CD4-positive, alpha-beta T cell treated with Interleukin-4 for 1 hour (primary cell): ENCODE results near the gene RPP30.
"Not testable (repeated sequence)": the region's sequence is repeated elsewhere in the genome, so short reads cannot be mapped to it uniquely, and the experiment has no call there.

ENCODE experiments used
- DNase-seq, 2 donors: peaks; one replicate each; pipeline ENCODE4 v3.0.0-alpha.2; 2020 to 2022

The RPP30 gene

DNA sequence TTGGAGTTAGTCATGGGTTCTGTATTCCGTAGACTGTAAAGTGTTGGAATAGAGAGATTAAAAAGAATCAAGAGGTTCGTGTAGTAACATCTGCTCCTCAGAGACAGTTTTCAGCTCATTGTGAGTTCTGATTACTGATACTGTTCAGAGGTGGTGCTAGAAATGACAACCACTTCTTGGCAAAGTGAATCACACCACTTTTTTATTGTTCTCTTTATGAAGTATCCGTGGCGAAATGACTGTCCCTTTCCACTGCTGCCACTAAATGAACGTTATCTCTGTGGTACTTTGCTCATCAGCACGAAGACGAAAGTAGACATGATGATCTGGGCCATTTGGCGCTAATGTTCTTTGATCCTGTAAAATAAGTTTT, 860 bp downstream of the RPP30 start:
- DNase-seq, result no peak

DNA sequence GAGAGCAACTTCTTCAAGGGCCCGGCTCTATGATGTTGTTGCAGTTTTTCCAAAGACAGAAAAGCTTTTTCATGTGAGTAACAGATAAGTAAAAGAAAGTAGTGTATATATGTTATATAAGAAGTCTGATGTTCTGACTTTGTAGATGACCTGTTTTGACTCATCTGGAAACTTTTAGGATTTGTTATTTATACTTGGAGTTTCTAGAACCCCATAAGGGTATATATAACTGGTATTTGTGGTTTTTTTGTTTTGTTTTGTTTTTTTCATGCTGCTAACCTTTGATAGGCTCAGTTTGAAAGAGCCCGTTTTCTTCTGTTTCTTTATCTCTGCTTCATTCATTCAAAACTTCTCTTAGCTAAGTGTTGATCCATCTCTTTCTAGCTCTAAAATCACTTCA, 7.3 kb downstream of the RPP30 start:
- DNase-seq, result no peak

DNA sequence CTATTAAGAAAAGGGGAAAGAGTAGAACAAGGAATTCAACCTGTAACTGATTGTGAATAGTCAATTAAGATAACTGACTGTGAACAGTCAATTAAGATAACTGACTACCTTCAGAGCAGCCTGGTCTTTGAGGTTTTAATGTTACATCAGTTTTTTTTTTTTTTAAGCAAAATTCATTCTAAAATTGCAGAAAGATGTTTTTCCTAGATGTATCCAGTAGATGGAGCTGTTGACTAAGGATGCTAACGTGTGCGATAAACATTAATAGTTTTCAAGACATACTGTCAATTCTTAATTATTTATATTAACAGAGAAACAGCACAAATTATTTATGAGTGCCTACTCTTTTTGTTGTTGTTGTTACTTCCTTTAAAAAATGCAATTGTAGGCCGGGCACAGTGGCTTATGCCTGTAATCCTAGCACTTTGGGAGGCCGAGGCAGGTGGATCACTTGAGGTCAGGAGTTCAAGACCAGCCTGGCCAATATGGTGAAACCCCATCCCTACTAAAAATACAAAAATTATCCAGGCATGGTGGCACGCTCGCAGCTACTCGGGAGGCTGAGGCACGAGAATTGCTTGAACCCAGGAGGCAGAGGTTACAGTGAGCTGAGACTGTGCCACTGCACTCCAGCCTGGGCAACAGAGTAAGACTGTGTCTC, 8.4 kb downstream of the RPP30 start:
- peak in 1 of 2 donors; percentile 56 for DNase-seq

DNA sequence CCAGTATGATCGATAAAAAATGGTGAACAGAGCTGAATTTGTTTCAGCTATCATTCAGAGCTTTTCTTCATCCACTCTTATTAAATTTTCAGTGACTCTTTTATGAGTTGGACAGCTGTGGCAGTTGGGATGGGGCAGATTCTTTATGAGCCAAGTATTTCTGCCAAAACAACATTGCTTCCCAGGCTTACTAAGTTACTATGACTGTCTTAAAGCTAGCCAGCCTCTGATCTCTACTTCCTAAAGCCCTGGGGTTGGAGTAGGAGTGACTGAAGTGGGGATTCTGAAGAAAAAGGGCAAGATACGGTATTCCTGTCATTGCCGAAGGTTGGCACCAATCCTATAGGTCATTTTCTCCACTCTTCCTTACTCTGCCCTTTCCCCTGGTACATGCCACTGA, 12.7 kb downstream of the RPP30 start:
- no peak for DNase-seq

DNA sequence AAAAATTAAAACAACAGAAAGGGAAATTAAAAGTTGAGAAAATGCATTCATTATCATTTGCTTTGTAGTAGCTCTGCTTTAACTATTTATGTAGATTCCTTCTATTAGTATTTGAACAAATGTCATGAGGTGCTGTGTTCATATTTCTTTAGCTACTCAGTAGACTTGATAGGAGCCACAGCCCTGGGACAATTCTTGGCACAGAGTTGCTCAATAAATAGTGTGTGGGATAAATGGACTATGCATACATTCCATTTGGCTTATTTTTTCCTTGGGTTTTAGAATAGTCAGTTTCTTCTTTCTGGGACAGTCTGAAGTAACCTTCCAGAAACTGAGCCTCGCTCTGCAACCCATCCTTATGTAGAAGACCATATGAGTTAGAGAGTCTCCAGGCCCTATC, 13.4 kb downstream of the RPP30 start:
- DNase-seq, result no peak

DNA sequence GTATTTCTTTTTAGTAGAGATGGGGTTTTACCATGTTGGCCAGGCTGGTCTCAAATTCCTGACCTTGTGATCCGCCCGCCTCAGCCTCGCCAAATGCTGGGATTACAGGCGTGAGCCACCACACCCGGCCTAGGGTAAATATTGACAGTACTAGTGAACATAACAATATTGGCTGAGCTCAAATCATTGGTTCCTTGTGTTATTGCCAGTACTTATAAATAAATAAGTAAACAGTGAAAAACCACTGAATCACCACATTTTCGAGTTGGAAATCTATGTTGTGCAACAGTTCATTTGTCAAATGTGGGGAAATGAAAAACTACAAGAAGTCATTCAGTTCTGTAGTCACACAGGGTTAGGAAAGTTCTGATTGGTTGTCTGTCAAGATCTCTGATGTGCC, 15.8 kb downstream of the RPP30 start:
- no peak for DNase-seq

DNA sequence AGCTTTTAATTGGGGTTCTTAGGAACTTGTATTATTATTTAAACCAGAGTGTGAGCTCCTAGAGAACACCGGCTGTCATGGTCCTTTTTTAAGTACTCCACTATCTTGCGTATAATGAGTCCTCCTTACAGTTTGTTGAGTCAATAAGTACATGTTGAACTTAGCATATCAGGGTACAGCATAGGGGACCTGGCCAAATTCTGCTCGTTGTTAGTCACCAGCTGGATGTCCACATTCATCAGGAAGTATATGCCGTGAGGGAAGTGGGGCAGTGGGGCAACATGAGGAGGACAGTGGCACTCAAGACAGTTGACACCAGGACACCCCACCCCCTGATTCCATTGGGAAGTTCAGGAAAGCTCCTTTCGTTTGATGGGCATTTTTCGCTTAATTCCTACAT, 16.6 kb downstream of the RPP30 start:
- no peak for DNase-seq

DNA sequence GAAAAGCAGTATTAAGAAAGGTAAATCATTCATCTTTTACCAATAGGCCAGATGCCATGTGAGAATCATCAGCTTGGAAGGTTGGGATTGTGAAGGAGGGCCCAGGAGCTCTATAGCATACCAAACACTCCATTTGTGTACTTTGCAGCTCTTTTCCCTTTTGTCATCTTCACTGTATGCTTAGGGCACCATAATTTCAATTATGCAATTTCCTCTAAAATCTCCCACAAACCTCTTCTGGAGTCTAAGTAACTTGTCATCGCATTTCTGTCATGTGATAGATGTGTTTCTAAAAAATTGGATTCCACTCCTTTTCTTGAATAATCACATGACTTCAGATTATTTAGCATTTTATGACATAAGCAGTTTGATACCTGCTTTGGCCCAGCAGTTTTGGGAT, 17.9 kb downstream of the RPP30 start:
- DNase-seq, result no peak

DNA sequence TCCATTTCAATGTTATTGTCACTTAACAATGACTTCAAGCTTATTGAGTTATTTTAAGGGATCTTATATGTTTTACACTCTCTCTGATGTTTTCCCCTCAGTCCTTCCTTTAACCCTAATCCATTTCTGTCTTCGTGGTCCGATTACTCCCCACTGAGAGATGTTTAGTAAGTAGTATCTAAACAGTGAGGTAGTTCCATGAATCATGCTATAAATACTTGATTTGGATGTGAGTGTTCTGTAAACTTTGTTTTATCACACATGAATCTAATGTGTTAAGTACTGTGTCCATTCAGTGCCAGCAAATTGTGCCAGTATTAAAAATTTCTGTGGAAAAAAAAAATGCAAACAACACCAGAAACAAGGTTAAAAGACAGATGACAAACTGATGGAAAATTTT, 18.6 kb downstream of the RPP30 start:
- DNase-seq, result no peak

DNA sequence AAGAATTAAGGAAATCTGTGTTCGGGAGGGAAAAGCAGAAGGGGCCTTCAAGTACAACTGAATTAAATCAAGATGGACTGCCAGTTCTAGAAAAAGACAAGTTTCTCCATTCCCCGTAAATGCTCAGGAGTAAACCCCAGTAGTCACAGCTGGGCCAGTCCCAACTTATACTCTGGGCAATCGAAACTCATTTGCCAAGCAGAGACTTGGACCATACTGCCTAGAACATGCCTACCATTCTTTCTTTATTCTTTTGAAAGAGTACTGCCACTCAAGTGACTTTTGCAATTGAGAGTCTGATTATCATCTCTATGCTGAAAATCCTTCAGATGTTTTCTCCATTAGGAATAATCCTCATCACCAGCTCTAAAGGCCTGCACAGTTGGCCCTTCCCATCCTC, 21.4 kb downstream of the RPP30 start:
- no peak for DNase-seq

DNA sequence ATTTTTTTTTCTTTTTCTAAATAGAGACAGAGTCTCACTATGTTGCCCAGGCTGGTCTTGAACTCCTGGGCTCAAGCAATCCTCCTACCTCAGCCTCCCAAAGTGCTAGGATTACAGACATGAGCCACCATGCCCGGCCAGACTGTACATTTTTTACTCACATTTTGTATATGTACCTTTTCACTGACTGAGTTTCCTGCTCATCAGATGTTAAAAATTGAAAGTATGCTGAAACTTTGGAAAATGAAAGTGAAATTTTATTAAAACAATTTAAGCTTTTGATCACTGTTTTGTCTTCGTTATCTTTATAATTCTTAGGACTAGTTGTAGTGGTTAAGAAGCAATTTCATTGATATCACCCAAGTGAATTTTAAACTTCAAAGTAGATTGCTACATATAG, 25.1 kb downstream of the RPP30 start:
- DNase-seq, result not testable (repeated sequence)

DNA sequence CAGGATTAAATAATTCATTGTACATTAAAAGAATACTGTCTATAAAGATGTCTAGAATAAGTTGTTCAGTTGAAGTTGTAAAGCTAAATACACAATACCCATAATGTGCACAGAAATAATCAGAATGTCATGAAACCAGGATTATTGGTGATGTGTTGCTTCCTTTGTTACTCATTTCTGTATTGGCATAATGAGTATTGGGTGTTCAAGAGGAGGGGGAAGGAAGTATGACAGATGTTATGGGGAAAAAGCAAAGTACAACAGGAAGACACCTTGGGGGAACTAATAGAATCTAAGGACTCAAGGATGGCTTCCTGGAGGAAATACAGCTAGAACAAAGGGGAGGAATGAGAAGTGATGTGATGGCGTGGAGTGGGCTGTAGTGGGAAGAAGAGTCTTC, 34.2 kb downstream of the RPP30 start:
- DNase-seq, result no peak

DNA sequence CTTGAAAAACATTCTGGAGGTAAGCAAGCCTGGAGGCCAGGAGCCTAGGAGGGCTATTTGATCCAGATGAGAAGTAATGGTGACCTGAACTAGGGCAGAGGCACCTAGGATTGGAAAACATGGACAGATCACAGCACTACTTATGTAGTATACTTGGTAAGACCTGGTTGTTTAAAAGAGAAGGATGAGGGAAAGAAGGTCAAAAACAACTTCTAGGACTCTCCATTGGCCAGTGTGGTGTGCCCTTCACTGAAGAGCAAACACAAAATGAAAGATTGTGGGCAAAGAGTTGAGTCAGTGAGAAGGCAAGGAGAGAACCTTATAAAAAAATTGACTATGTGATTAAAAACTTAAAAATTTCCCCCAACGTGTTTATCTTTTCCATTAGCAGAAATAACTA, 34.8 kb downstream of the RPP30 start:
- DNase-seq, result no peak

DNA sequence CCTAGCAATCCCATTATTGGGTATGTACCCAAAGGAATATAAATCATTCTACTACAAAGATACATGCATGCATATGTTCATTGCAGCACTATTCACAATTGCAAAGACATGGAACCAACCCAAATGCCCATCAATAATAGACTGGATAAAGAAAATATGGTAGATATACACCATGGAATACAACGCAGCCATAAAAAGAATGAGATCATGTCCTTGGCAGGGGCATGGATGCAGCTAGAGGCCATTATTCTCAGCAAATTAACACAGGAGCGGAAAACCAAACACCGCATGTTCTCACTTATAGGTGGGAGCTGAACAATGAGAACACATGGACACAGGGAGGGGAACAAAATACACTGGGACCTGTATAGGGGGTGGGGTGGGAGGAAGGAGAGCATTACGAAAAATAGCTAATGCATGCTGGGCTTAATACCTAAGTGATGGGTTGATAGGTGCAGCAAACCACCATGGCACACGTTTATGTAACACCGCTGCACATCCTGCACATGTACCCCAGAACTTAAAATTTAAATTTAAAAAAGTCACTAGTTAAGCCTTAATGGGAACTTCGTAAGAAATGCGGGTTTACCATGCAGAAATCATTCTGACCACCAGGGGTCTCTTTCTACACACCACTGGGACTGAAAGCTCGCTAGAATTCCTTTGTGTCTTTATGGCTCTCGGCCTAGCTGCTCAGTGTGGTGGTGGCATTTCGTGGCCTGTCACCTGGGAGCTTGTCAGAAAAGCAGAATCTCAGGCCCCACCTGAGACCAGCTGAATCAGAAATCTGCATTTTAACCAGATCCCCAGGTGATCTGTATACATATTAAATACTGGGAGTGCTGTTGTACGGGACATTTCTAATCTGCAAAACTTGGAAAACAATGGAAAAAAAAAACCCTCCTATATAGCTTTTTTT, 39.6 kb downstream of the RPP30 start:
- DNase-seq, result peak; percentile 39 to 68

DNA sequence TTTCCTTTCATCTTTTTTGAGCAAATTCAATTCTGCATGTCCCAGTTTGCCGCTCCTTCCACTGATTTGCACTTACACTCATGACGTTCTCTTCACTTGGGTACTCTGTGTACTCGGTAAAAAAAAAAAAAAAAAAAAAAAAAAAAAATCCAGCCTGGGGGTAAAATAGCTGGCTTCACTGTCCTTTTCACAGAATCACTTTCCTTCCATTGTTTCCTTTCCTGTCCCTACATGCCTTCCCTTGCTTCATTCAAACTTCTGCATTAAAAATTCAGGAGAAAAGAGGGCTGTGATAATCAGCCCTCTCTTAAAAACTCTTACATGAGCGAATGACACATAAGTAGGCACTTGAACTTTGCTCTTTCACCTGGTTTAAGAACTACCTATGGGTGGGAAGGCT, 40.4 kb downstream of the RPP30 start:
- DNase-seq, result no peak

DNA sequence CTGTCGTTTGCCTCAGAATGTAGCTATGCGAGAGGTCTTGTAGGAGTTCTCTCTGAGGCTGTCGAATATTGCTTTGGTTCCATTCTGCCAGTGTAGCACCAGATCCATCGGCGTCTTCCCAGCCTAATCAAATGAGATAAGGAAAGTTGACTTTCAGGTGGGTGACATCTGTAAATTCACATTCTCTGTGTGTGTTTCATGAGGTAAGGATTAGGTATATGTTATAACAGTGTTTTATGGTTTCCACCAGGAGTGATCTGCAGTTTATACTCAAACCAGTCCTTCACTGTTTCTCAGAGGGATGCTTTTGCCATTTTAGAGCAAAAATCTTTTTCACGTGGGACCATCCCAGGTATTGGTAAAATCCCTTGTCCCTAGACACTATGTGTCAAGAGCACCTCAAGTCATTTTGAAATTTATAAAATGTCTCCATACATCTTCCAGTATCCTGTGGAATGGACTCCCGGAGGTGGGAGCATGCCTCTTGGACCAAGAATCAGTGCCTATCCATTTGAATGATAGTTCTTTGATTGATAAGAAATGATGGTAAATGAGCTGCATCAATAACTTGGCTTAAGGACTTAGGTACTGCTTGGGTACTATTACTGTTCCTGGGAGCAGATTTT, 41.2 kb downstream of the RPP30 start:
- DNase-seq, result no peak

DNA sequence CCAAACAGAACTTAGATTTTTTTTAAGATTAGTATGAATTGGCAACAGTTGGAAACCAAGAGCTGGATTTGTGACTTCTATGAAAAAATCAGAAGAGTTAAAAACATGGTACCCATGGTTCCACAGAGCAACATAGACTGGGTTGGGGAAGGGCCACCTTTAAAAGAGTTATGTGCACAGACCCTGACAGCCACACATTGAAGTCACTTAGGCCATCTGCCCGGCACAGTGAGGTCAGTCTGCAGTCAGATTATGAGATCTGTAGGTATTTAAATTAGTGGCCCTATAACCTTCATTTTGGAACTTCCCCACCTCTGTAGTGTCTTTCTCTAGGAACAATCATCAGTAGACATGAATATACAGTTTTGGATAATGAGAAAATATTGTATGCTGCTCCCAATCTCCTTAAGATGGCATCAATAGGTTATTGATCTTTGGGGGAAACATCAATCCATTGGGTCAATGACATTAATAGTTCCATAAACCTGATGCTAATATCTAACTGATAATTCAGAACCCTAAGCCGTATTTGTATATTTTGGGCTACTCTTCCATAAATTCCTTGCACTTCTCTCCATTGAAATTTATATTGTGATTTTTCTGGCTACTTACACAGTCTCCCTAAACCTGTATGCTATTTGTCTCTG, 42.1 kb downstream of the RPP30 start:
- no peak for DNase-seq

DNA sequence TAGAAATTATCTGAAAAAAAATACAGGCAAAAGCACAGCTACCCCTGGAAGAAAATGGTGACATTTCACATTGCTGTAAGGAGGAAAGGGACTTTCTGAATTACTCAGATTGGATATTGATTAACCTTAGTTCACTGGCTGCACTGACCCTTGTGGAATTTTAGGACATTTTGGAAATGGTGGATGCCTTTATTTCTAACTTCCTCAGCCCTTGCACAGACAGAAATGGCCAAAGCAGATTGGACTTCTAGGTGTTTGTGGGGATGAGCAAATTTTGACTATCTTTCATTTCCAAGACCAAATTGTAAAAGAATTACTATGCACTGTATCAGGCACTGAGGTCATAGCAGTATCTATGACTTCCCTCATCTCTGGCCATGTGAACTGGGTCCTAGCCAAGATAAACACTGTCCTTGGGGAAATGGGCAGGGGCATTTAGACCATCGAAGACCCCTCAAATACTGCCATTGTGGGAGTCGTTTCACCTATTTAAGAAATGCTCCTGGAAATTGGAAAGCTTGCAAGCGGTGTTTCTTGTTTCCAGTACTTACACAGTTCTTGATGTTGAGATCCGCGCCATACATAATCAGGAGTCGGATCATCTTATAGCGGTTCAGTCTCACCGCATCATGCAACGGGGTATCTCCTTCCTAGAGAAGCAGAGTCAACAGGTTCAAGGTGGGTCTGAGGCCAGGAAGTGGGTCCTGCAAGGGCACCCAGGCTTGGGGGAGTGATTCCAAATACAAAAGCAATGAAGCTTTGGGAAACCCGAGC, 43.4 kb downstream of the RPP30 start:
- no peak for DNase-seq

DNA sequence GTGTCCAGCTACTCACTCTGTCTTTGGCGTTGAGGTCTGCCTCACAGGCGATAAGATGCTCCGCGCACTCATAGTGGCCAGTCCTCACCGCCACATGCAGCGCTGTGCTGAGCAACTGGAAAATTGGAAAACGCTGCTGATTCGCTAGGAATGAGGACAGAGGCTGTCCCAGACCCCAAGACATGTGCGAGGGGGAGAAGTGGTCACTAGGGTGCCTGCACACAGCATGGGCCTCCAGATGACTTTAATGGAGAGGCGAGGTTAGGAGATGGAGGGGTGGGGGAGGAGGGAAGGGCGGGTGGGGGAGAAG, 43.9 kb downstream of the RPP30 start:
- DNase-seq, result no peak

DNA sequence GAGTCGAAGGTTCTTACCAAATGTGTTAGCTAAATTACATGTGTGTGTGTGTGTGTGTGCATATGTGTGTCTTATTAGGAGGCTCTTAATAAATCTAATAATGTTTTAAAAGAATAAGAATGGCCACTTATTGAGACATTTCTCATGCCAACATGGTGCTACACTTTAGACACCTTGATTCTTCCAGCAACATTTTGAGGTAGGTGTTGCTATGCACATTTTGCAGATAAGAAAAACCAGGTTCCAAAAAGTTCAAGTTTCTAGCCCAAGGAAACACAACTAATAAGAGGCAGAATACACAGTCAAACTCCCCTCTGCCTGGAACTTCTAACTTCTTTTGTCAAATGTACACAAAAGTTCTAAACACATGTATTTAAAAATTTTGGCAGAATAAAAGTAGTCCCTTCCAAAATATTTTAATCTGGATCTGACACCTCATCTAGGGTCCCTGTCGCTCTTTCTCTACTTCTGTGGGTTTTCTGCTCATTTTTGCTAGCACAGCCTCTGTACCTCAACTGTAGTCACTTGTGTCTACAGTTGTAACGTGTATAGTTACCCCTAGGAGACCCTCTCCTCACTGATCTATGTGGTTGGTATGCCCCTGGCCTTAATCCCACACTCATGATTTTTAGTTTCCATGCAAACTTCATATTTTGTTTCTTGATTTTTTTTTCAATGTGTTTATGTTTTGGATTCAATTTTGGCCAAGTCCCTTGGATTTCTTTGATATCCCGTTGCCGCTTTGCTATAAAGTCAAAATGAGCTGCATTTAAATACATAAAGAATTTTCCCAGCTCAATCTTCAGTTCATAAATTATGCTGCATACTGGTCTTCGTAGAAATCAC, 44.8 kb downstream of the RPP30 start:
- no peak for DNase-seq

DNA sequence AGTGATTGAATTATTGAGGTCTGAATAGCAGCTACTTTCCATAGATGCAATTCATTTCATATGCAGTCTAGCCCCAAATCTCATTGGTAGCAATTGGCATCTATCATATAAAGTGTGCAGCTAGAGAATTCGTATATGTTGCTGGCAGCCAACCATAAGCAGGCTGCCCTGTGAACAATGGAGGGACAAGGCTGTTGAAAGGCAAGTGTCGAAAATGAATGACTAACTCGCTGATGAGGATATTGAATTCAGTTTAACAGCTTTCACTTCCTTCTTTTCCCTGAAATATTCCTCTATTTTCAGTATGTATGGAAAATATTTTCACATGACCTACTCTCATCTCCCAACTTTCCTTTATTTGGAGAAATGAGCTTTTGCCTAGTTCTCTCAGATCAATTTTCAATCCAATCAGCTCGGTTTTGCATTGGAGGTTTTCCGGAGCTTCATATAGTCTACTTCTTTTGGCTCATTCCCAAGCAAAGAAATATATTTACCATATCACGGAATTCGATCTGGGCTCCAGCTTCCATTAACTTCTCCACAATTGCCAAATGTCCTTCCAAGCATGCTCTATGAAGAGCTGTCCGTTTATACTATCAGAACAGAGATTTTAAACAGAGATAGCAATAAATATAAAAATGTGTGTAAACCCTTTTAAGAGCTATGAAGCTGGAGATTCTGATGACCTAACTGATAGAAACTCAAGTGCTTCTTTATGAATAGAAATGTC, 45.6 kb downstream of the RPP30 start:
- DNase-seq, result no peak
